ENCODE data around the gene PTGIR.

Gene PTGIR

GRCh38 chr19:46616631-46617322 is 8.1 kb downstream of the PTGIR start:
- DNase-seq (ENCODE audit: low read depth, low spot score) = no peak

- DNase-seq (ENCODE audit: low read depth, low spot score) = no peak
These were observed 8.9 kb downstream of the PTGIR start for GRCh38 chr19:46615966-46616365.

- DNase-seq (ENCODE audit: low read depth, low spot score) = no peak
These were observed 10.7 kb downstream of the PTGIR start for GRCh38 chr19:46614114-46614722.

GRCh38 chr19:46613525-46613924 is 11.4 kb downstream of the PTGIR start:
- no peak for DNase-seq (ENCODE audit: low read depth, low spot score)

GRCh38 chr19:46611776-46612175 is 13.1 kb downstream of the PTGIR start:
- no peak for DNase-seq (ENCODE audit: low read depth, low spot score)

- no peak for DNase-seq (ENCODE audit: low read depth, low spot score)
These were observed 13.8 kb downstream of the PTGIR start for GRCh38 chr19:46610851-46611770.

GRCh38 chr19:46610413-46610775 is 14.5 kb downstream of the PTGIR start:
- DNase-seq (ENCODE audit: low read depth, low spot score) = no peak

- no peak for DNase-seq (ENCODE audit: low read depth, low spot score)
These were observed 15.1 kb downstream of the PTGIR start for GRCh38 chr19:46609511-46610412.

- DNase-seq (ENCODE audit: low read depth, low spot score) = no peak
These were observed 16.1 kb downstream of the PTGIR start for GRCh38 chr19:46608581-46609345.

GRCh38 chr19:46608178-46608577 is 16.7 kb downstream of the PTGIR start:
- DNase-seq (ENCODE audit: low read depth, low spot score) = no peak

- DNase-seq (ENCODE audit: low read depth, low spot score) = no peak
These were observed 17.4 kb downstream of the PTGIR start for GRCh38 chr19:46607448-46607841.

GRCh38 chr19:46606681-46607447 is 18.0 kb downstream of the PTGIR start:
- DNase-seq (ENCODE audit: low read depth, low spot score) = no peak

GRCh38 chr19:46606019-46606418 is 18.9 kb downstream of the PTGIR start:
- no peak for DNase-seq (ENCODE audit: low read depth, low spot score)

- DNase-seq (ENCODE audit: low read depth, low spot score) = no peak
These were observed 19.5 kb downstream of the PTGIR start for GRCh38 chr19:46605356-46605821.

GRCh38 chr19:46604781-46605355 is 20.0 kb downstream of the PTGIR start:
- no peak for DNase-seq (ENCODE audit: low read depth, low spot score)

- no peak for DNase-seq (ENCODE audit: low read depth, low spot score)
These were observed 21.1 kb downstream of the PTGIR start for GRCh38 chr19:46603752-46604231.

GRCh38 chr19:46603195-46603637 is 21.7 kb downstream of the PTGIR start:
- DNase-seq (ENCODE audit: low read depth, low spot score) = no peak

GRCh38 chr19:46602392-46603194 is 22.3 kb downstream of the PTGIR start:
- peak; percentile 36 for DNase-seq (ENCODE audit: low read depth, low spot score)
